ENCODE measurements around the gene NOL3. TPM values are rescaled to one million over a fixed set of nuclear protein-coding genes. Genes with fewer than 3 reads are reported as not detected.

NOL3 gene
- total RNA-seq, 1 experiment from 2014 or later = 14.1 TPM

DNA sequence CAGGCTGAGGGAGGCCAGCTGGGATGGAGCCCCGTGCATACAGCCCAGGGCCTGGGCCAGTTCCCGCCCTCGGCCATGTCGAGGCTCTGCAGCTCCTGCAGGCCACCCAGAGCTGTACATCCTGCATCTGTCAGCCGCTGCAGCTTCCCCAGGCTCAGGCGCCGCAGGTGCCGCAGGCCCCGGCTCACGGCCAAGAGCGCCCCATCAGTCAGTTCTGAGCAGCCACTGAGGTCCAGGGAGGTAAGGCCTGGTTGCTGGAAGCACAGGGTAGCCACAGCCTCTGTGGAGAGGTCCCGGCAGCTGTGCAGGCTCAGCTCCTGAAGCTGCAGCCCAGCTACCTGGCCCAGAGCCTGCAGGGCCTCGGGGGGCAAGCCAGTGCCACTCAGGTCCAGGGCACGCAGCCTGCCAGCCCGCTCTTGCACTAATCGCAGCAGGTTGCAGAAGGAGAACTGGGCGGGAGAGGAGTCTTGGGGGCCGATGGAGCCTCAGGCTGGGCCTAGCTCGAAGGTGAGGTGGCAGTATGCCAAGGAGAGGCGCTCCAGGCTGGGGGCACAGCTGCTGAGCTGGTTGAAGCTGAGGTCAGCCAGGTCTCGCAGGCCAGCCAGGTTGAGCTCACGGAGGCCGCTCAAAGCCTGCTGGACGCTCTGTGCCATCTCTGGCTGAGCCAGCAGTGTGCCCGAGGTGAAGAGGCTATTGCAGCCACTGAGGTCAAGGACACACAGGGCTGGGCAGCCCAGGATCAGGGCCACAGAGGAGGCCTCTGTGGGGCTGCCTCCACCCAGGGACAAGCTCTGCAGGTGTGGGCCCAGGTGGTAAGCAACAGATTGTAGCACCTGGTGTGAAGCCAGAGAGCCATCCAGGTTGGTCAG is 40.0 kb downstream of the NOL3 start:
- Histone ChIP-seq H3K4me3 (no peak overlapping the region), H3K27ac (no peak overlapping the region)
- peak; percentile 51 to 57 for DNase-seq

DNA sequence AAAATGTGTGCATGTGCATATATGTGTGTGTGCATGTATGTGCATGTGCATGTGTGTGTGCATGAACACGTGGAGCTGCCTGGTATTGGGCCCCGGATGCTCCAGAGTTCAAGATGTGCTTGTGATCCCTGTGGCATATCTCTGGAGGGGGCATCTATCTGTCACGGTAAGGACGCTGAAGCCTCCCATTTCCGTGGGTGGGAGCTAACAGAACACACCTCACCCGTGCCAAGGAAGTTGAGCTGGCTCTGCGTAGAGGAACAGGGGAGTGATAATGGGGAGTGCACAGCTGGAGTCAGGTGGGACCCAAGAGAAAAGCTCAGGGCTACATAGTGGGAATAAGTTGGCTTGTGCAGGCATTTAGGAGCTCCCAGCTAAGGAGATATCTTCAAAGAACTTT is 41.3 kb downstream of the NOL3 start:
- no peak for DNase-seq
- Histone ChIP-seq H3K27ac (no peak overlapping the region), H3K36me3 (no peaks in the 10 kb centered on the region), H3K9me3 (replicated peaks) (no peaks in the 10 kb centered on the region), H3K27me3 (no peaks in the 10 kb centered on the region), H3K4me1 (peaks cover 5% of the 10 kb centered on the region; the same call in 1 of the 2 replicates), H3K4me3 (no peak overlapping the region)

More for the DNA sequence above, 40.0 kb downstream of the NOL3 start:
- Histone ChIP-seq H3K36me3 (0 out of 2 replicates have a peak, but pooled peaks cover 3% of the 10 kb centered on the region), H3K9me3 (replicated peaks) (no peaks in the 10 kb centered on the region), H3K27me3 (no peaks in the 10 kb centered on the region), H3K4me1 (peaks cover 5% of the 10 kb centered on the region; the same call in 1 of the 2 replicates)

DNA sequence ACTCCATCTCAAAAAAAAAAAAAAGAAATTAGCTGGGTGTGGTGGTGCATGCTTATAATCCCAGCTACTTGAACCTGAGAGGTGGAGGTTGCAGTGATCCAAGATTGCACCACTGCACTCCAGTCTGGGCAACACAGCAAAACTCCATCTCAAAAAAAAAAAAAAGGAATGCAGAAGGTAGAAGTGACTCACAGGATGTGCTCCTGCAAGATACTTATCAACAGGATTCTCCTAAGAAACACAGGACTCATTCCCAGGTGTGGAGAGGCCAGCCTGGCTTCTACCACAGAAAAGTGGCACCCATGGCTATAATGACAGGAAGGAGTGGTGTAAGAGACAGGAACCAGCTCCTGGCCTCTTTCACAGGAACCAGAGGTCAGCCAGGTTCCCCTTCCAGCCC is 42.4 kb downstream of the NOL3 start:
- no peaks in the 10 kb centered on the region for H3K27me3 ChIP-seq
- H3K4me1 ChIP-seq = peaks cover 5% of the 10 kb centered on the region; the same call in 1 of the 2 replicates
- DNase-seq = no peak
- H3K36me3 ChIP-seq = no peaks in the 10 kb centered on the region
- no peak overlapping the region for H3K27ac ChIP-seq
- H3K9me3 ChIP-seq (replicated peaks) = no peaks in the 10 kb centered on the region
- no peak overlapping the region for H3K4me3 ChIP-seq

DNA sequence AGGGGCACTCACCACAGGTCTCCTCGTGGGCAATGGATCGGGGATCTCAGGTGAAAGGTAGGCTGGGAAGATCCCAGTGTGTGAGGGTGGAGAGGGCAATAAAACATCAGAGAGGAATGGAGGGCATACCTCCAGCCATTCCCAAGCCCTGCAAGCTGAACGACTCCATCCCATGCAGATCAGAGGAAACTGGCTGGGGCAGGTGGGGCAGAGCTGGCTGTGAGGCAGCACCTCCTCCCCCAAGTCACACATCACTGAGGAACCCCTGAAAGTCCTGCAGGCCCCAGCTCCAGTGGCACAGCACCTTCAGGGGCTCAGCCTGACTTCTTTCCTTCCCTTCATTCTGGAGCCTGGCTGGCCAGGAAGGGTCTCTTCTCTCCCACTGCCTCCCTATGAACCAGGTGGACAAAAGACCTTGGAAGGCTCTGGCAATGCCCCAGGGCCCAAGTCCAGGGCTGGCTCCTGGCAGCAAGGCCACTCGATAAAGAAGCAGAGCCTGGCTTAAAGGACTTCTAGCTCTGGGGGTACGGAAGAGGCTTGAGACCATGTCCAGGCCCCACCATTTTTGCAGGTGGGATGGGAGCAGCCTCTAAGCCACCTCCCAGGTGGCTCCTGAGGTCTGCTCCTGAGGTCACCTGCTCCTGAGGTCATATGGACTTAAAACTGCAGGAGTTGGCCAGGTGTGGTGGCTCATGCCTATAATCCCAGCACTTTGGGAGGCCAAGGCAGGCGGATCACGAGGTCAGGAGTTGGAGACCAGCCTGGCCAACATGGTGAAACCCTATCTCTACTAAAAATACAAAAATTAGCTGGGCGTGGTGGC is 43.1 kb downstream of the NOL3 start:
- Histone ChIP-seq H3K36me3 (no peaks in the 10 kb centered on the region), H3K27ac (no peak overlapping the region), H3K4me1 (peaks cover 5% of the 10 kb centered on the region; the same call in 1 of the 2 replicates), H3K27me3 (no peaks in the 10 kb centered on the region), H3K4me3 (no peak overlapping the region), H3K9me3 (replicated peaks) (no peaks in the 10 kb centered on the region)
- DNase-seq = no peak

DNA sequence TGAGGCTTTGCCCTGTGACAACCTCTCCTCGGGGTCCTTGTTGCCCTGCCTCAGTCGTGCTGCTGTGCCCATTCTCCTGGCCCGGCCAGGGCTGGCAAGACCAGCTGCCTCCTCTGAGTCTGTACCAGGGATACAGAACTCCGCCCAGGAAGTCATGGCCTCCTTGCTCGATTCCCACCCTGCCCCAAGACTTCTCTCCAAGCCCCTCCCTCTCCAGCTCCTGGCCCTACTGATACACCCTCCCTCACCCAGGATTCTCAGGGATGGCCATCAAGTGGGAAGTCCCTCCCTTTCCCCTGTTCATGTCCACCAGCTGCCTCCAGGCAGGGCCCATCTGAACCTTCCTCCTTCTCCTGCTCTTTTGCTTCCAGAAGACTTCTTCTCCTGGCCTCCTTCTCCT is 45.4 kb downstream of the NOL3 start:
- H3K4me3 ChIP-seq = no peak overlapping the region
- DNase-seq = no peak
- H3K27ac ChIP-seq = no peak overlapping the region
- H3K4me1 ChIP-seq = no peaks in the 10 kb centered on the region
- H3K36me3 ChIP-seq = 0 out of 2 replicates have a peak, but pooled peaks cover 1% of the 10 kb centered on the region
- H3K9me3 ChIP-seq (replicated peaks) = no peaks in the 10 kb centered on the region
- H3K27me3 ChIP-seq = no peaks in the 10 kb centered on the region

DNA sequence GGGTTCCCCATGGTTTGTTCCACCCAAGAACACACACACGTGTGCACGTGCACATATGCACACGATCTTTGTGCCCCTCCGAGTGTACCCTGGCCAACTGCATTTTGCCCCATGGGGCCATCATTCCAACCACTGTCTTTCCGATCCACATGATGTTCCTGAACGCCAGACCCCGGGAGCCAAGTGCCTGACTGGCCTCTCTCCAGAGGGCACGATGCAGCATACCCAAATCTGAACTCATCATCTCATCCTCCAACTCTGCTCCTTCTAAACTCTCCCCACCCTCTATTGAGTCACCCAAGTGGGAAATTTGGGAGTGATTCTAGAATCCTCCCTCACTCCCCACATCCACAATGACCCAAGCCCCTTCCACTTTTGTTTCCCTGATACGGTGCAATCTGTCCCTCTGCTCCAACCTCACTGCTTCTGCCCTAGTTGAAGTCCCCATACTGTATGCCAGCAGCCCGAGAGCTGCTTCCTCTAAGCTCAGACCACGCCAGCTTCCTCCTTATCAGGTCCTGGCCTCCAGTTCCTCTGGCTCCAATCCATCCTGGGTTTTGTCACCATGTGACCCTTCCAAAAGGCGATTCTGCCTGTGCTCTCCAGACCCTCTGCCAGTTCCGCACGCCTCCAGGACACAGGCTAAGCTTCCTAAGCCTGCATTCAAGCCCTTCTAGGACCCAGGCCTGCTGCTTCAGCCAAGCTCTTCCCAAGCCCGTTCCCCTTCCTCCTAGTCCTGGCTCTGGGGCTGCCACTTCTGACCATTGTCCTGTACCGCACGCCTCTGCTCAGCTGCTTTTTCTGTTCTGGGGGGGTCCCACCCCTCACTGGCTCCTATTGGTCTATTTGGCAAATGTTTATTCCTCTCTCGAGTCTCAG is 46.5 kb downstream of the NOL3 start:
- no peaks in the 10 kb centered on the region for H3K4me1 ChIP-seq
- no peaks in the 10 kb centered on the region for H3K27me3 ChIP-seq
- 0 out of 2 replicates have a peak, but pooled peaks cover 2% of the 10 kb centered on the region for H3K36me3 ChIP-seq
- no peak overlapping the region for H3K27ac ChIP-seq
- DNase-seq = no peak
- no peaks in the 10 kb centered on the region for H3K9me3 ChIP-seq (replicated peaks)
- no peak overlapping the region for H3K4me3 ChIP-seq

DNA sequence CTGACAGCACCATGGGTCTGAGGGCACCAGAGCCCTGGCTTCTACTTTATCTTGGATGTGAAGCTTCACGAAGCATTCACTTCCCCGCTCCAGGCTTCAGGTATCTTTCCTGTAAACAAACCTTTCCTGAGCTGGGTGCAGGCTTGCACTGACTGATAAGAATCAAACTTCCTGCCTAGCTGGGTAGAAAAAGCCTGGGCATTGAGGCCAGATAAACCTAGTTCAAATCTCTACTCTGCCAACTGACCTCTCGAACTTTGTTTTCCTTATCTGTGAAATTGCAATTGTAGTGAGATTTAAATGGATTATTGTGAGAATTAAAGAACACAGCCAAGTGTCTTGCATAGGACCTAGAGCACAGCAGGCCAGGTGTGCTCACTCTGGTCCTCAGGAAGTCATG is 53.7 kb downstream of the NOL3 start:
- Histone ChIP-seq H3K9me3 (replicated peaks) (no peaks in the 10 kb centered on the region), H3K36me3 (peaks cover 6% of the 10 kb centered on the region; the same call in 1 of the 2 replicates), H3K4me3 (no peak overlapping the region), H3K27me3 (no peaks in the 10 kb centered on the region), H3K4me1 (no peaks in the 10 kb centered on the region), H3K27ac (no peak overlapping the region)
- DNase-seq = no peak

Other genes starting within 250 kb of the NOL3 start
- 0.30 and 0.49 TPM in 2 replicates for gene RRAD, start 245.0 kb upstream of the NOL3 start, total RNA-seq (2014; rRNA removed; shearing (Covaris generic))
- gene CIAO2B, start 236.1 kb upstream of the NOL3 start, total RNA-seq (2014; rRNA removed; shearing (Covaris generic)) = 135 and 146 TPM in 2 replicates
- 25.2 and 25.7 TPM in 2 replicates for gene CES2, start 235.0 kb upstream of the NOL3 start, total RNA-seq (2014; rRNA removed; shearing (Covaris generic))
- gene CES3, start 209.3 kb upstream of the NOL3 start, total RNA-seq (2014; rRNA removed; shearing (Covaris generic)) = 0.08 TPM in 2 replicates
- not detected in 2 replicates for gene CES4A, start 181.9 kb upstream of the NOL3 start, total RNA-seq (2014; rRNA removed; shearing (Covaris generic))
- 136 and 151 TPM in 2 replicates for gene CBFB, start 141.4 kb upstream of the NOL3 start, total RNA-seq (2014; rRNA removed; shearing (Covaris generic))
- 39.5 and 45.2 TPM in 2 replicates for gene PHAF1, start 60.6 kb upstream of the NOL3 start, total RNA-seq (2014; rRNA removed; shearing (Covaris generic))
- 13.1 and 14.6 TPM in 2 replicates for gene B3GNT9, start 19.5 kb upstream of the NOL3 start, total RNA-seq (2014; rRNA removed; shearing (Covaris generic))
- gene TRADD, start 10.6 kb upstream of the NOL3 start, total RNA-seq (2014; rRNA removed; shearing (Covaris generic)) = 4.8 and 6.1 TPM in 2 replicates
- gene FBXL8, start 10.6 kb upstream of the NOL3 start, total RNA-seq (2014; rRNA removed; shearing (Covaris generic)) = 4.0 and 5.7 TPM in 2 replicates
- 2.8 and 4.9 TPM in 2 replicates for gene HSF4, start 5.8 kb upstream of the NOL3 start, total RNA-seq (2014; rRNA removed; shearing (Covaris generic))
- gene MATCAP1, start 13.4 kb downstream of the NOL3 start, total RNA-seq (2014; rRNA removed; shearing (Covaris generic)) = 20.5 and 23.8 TPM in 2 replicates
- gene EXOC3L1, start 19.6 kb downstream of the NOL3 start, total RNA-seq (2014; rRNA removed; shearing (Covaris generic)) = 1.5 and 2.0 TPM in 2 replicates
- gene E2F4, start 21.6 kb downstream of the NOL3 start, total RNA-seq (2014; rRNA removed; shearing (Covaris generic)) = 134 and 141 TPM in 2 replicates
- 0.84 and 1.8 TPM in 2 replicates for gene ELMO3, start 28.6 kb downstream of the NOL3 start, total RNA-seq (2014; rRNA removed; shearing (Covaris generic))
- 32.1 and 33.0 TPM in 2 replicates for gene TMEM208, start 56.6 kb downstream of the NOL3 start, total RNA-seq (2014; rRNA removed; shearing (Covaris generic))
- gene FHOD1, start 76.9 kb downstream of the NOL3 start, total RNA-seq (2014; rRNA removed; shearing (Covaris generic)) = 20.7 and 23.2 TPM in 2 replicates
- gene SLC9A5, start 78.4 kb downstream of the NOL3 start, total RNA-seq (2014; rRNA removed; shearing (Covaris generic)) = 1.4 and 1.7 TPM in 2 replicates
- 0.33 TPM in 1 of 2 replicates, not detected in the other for gene PLEKHG4, start 109.0 kb downstream of the NOL3 start, total RNA-seq (2014; rRNA removed; shearing (Covaris generic))
- gene KCTD19, start 156.2 kb downstream of the NOL3 start, total RNA-seq (2014; rRNA removed; shearing (Covaris generic)) = 0.04 TPM in 1 of 2 replicates, not detected in the other
- not detected in 2 replicates for gene LRRC36, start 156.3 kb downstream of the NOL3 start, total RNA-seq (2014; rRNA removed; shearing (Covaris generic))
- 34.6 and 38.3 TPM in 2 replicates for gene TPPP3, start 223.0 kb downstream of the NOL3 start, total RNA-seq (2014; rRNA removed; shearing (Covaris generic))
- gene ZDHHC1, start 245.9 kb downstream of the NOL3 start, total RNA-seq (2014; rRNA removed; shearing (Covaris generic)) = 0.10 TPM in 1 of 2 replicates, not detected in the other

Data from SJCRH30 (cell line).